Measurements from ENCODE around the gene LMAN2.
"Not testable (repeated sequence)": the region's sequence is repeated elsewhere in the genome, so short reads cannot be mapped to it uniquely, and the experiment has no call there.

LMAN2 gene

GRCh38 chr5:177364159-177364962, 12.9 kb upstream of the LMAN2 start:
- DNase-seq, result no peak

GRCh38 chr5:177363565-177363964, 12.1 kb upstream of the LMAN2 start:
- DNase-seq, result no peak

DNA sequence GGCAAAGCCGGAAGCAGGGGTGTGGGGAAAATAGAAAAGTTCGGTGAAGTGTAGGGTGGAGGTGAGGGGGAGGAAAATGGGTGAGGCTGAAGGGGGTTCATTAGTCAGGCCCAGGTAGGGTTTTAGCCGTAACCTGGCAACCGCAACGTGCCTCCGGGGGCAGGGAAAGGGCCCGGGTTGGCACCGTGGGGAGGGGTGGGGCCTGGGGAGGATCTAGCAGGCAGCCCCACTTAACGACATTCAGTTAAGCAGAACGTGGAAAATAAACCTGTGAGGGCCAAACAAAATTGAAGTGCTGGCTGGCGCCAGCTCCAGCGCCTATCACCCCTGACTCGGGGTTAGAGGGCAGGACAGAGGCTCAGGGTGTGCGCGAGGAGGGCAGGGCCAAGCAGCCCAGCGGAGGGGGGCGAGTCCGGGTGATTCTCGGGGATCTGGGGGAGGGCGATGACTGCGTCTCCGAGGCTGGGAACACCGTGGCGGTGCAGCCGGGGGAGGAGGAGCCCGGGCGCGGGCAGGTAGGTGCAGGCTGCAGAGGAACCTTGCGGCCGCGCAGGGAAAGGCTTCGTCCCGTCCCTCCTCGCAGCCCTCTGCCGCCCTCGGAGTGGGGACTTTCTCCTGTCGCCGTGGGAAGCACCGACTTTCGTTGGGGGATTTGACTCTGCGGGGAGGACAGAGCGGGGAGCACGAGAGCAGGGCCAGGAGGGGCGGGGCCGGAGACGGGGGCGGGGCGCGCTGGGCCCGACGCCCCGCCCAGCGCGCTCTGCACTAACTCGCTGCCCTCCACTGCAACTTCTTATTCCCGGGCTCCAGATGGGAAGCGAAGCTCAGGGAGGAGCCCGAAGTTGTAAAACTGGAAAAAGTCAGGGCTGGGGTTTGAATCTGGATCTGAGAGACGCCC, 11.4 kb upstream of the LMAN2 start:
- DNase-seq, result peak; percentile 82

DNA sequence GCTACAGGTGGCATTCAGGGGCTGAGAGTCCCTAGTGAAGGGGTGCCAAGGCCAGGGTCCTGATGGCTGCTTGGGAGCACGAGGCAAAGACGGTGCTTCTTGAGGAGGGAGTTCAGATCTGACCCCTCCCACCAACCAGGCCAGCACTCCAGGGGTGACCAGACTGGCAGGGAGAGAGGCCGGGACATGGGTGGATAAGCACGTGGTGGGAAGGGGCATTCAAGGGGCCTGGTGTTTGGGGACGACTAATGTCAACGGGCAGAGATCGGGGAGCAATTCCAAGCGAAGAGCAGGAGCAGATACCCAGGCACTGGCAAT, 10.8 kb upstream of the LMAN2 start:
- DNase-seq, result no peak

- no peak for DNase-seq
These were observed 10.2 kb upstream of the LMAN2 start for GRCh38 chr5:177361418-177362291.

- not testable (repeated sequence) for DNase-seq
These were observed 9.3 kb upstream of the LMAN2 start for GRCh38 chr5:177360740-177361139.

DNA sequence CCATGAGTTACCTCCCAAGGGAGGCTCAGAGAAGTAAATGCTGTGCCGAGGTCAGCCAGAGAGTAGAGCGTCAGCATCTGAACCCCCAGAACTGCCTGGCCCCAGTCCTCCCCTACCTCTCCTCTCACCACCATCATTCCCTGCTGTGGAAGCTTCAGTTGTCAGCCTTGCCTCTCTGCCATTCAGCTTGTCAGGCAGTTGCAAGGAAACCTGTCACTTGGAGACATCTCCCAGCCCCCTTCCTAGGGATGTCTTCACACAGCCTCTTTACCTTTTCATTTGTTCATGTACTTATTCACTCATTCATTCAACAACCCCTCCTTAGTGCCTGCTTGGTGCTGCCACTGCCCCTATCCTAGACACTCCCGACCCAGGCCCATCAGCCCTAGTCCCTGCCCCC, 8.4 kb upstream of the LMAN2 start:
- no peak for DNase-seq

DNA sequence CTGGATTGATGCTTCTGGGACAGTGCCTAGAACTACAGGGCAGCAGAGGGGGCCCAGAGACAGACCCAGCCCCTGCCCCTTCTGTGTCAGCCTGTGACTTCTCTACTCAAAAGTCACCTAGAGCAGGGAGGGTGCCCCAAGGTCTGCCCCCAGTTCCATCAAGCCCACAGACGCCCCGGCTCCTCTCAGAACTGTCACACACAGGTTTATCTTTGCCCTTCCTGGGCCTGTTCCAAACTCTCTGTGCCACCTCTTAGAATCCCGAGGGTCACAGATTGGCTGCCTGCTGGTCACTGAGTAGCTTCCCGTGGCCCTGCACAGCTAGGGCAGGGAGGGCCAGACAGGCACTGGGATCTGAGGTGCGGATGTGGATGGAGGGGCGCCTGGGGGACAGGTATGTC, 8.0 kb upstream of the LMAN2 start:
- DNase-seq, result no peak

DNA sequence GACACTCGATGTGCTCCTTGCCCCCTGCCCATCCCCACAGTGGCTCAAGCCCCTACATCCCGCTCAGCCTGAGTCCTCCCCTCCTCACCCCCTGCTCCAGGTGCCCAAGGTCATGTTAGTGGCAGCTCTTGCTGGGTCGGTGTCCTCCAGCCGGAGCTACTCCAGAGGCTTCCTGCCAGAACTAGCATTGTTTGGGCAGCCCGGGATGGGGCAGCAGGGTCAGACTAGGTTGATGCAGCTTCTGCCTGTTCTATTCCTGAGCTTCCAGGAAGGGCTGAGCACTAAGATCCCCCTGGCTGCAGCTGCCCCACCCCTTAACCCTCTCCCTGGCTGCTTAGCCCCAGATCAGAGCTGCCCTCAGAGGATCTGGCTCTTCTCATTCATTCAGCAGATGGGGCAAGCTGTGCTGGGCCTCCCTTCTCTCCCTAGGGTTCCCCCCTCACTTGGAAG, 6.9 kb upstream of the LMAN2 start:
- DNase-seq, result no peak

GRCh38 chr5:177357459-177358351, 6.2 kb upstream of the LMAN2 start, which contains the start of gene RGS14:
TSS of gene RGS14 (plus strand) at chr5:177357924. CDS start at chr5:177358025, 101 bp downstream.
- peak; percentile 87 for DNase-seq

- no peak for DNase-seq
These were observed 5.6 kb upstream of the LMAN2 start for GRCh38 chr5:177357146-177357458.

DNA sequence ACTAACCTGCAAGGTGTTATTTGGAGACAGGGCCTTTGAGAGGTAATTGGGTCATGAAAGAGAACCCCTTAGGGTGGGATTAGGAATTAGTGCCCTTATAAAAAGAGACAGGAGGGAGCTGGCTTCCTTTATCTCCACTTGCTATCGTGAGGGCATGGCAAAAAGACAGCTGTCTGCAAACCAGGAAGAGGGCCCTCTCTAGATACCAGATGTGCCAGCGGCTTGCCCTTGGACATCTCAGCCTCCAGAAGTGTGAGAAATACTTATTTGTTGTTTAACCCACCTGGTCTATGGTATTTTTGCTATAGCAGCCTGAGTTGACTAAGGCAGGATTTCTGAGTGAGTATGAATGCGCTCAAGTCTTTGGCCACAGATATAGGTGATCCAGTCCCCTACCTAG, 5.3 kb upstream of the LMAN2 start:
- DNase-seq, result no peak

DNA sequence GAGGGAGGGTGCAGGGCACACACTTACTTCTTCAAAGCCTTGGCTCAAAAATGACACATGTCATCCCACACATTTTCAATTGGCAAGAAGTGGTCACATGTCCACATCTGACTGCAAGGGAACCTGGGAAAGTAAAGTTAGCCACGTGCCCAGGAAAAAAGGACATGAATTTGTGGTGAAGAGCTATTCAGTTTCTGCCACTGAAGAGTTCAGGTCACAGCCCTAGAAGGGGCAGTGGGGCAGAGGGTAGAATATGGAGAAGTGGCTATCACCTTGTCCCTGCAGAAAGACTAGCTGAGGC, 4.3 kb upstream of the LMAN2 start:
- DNase-seq, result no peak

- DNase-seq, result no peak
These were observed 3.8 kb upstream of the LMAN2 start for GRCh38 chr5:177355162-177355867.

- no peak for DNase-seq
These were observed 3.2 kb upstream of the LMAN2 start for GRCh38 chr5:177354711-177355110.

GRCh38 chr5:177354256-177354655, 2.8 kb upstream of the LMAN2 start:
- no peak for DNase-seq

GRCh38 chr5:177353093-177353492, 1.6 kb upstream of the LMAN2 start:
- no peak for DNase-seq

DNA sequence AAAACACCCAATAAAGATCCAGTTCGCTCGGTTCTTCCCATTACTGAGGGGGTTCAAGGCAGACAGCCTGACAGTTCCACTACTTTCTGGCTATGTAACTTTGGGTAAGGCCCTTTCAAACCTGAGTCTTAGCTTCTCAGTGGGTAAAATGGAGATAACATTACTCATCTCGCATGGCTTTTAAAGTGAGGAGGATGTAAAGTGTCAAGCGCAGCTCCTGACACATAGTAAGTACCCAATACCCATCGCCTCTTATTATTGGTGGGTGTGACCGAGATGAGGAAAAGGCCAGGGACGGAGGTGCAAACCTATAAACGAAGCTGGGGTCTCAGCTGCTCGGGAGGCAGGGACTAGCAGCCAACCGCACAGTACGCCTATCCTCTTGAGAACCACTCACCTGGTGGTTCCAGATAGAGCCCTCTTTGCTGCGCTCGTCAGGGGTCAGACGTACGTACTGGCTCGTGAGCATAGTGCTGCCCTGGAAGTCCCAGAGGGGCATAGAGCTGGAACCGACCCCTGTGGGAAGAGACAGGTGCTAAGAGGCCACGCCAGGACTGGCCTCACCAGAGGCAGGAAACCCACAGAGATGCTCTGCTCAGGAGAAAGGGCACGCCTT, 584 bp downstream of the LMAN2 start:
- DNase-seq, result no peak

GRCh38 chr5:177349762-177350161, 1.7 kb downstream of the LMAN2 start:
- DNase-seq, result no peak

DNA sequence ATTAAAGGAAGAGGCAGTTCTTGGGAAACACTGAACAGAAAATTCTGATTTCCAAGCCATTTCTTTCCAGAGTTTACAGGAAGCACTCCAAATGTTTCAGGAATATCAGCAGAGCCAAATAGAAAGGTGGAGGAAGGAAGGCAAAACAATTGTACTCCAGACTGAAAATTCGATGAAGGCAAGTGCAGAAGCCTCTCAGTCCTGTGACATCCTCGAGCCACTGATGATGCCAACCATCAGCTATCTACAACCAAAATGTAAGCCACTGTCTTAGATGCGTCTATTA, 2.2 kb downstream of the LMAN2 start:
- no peak for DNase-seq

DNA sequence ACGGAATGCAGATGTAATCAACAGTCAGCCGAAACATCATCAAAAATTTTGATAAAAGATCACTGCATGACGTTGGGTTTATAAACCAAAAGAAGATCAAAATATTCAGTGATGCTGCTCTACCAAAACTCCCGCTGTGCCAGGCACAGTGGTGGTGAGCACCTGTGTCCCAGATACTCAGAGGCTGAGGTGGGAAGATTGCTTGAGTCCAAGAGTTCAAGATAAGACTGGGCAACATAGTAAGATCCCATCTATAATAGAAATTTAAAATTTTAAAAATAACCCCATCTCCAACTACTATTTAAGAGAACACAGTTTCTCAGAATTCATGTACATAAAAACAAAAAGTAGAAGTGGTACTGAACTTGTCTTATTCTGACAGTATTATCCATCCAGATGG, 3.8 kb downstream of the LMAN2 start:
- no peak for DNase-seq

- DNase-seq, result no peak
These were observed 4.6 kb downstream of the LMAN2 start for GRCh38 chr5:177346820-177347219.
